ENCODE data around the gene DDX1.

The DDX1 gene

DNA sequence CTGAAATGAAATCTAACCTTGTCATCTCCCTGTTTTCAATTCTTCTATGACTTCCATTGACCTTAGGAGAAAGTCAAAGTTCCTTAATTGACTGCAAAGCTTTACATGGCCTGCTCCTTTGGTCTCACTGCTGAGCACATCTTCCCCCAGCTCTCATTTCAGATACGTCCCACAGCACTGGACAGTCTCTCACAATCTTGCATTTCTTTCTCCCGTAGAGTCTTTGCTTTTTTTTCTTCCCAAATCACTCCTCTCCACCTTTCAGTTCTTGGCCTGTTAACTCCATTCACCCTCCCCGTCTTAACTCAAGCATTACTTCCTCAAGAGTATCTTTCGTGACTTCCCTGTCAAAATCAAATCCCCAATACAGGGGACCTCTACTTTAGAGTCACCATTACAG is 67.2 kb downstream of the DDX1 start:
- TF ChIP-seq, protein P1, sequence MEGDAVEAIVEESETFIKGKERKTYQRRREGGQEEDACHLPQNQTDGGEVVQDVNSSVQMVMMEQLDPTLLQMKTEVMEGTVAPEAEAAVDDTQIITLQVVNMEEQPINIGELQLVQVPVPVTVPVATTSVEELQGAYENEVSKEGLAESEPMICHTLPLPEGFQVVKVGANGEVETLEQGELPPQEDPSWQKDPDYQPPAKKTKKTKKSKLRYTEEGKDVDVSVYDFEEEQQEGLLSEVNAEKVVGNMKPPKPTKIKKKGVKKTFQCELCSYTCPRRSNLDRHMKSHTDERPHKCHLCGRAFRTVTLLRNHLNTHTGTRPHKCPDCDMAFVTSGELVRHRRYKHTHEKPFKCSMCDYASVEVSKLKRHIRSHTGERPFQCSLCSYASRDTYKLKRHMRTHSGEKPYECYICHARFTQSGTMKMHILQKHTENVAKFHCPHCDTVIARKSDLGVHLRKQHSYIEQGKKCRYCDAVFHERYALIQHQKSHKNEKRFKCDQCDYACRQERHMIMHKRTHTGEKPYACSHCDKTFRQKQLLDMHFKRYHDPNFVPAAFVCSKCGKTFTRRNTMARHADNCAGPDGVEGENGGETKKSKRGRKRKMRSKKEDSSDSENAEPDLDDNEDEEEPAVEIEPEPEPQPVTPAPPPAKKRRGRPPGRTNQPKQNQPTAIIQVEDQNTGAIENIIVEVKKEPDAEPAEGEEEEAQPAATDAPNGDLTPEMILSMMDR (IDR thresholded peaks at IDR 0.05; ENCODE audit: low read depth, low read length): no peak
- no peak for DNase-seq (ENCODE audit: extremely low read depth, low read depth)

DNA sequence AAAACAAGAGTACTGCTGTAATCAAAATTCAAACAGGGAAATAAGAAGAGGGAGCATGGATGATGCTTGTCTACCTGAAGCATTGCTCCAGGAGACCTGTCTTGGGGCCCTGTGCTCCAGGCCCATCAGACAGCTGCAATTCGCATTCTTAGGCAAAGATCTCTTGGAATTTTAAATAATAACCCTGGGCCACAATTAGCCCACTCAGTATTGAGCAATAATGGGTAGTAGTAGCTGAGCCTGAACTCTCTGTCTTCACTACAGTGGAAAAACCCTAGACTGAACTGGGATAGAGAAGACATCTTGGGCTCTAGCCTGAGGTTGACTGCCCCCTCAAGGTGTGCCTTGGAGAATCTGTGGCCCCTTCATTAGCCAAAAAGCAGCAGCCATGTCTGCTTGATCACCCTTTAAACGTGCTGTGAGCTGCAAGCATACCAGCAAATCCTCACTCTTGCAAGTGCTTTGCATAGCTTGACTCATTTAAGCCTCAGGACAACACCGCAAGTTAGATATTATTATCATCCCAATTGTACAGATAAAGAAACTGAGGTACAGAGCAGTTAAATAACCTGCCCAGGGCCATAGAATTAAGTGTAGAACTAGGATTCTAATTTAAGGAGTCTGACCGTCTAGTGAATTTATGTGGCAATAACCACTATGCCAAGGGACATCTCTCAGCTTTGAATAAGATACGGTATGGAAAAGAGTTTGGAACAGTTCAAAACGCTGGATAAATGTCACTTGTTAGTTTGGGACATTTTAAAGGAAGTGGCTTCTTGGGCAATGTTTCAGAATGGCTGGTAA is 69.0 kb downstream of the DDX1 start:
- no peak for DNase-seq (ENCODE audit: extremely low read depth, low read depth)

DNA sequence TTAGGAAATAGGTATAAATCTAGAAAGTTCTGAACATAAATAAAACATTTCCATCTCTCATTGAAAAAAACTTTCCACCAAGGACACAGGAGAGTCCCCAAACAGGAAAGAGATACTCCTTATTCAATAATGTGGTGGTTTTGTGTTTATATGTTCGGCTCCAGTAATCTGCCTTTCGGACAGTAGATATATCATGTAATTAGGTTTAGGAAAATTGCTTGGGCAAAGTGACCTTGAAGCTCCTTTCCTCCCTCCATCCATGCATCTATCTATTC is 69.6 kb downstream of the DDX1 start:
- no peak for DNase-seq (ENCODE audit: extremely low read depth, low read depth)
- TF ChIP-seq, protein P1 (IDR thresholded peaks at IDR 0.05; ENCODE audit: low read depth, low read length): no peak

More for the DNA sequence above, 69.0 kb downstream of the DDX1 start:
- TF ChIP-seq, protein P1 (IDR thresholded peaks at IDR 0.05; ENCODE audit: low read depth, low read length): no peak

DNA sequence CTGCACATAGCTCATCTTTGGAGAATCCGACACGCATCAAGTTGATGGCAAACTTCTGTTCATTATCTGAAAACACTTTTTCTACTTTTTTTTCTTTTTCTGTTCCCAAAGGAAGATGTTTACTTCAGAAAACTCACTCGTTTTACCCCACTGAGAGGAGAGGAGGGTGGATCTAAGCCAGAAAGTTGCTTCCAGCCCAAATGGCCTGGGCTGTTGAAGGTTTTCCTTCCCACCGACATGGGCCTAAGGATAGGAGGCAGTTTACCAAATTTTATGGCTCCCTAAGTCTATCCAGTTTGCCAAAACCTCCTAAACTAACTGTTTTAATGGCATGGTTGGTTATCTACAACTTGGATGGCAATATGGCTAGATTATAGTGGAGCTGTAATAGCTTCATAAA is 70.4 kb downstream of the DDX1 start:
- DNase-seq (ENCODE audit: extremely low read depth, low read depth): no peak
- TF ChIP-seq, protein P1 (IDR thresholded peaks at IDR 0.05; ENCODE audit: low read depth, low read length): no peak

DNA sequence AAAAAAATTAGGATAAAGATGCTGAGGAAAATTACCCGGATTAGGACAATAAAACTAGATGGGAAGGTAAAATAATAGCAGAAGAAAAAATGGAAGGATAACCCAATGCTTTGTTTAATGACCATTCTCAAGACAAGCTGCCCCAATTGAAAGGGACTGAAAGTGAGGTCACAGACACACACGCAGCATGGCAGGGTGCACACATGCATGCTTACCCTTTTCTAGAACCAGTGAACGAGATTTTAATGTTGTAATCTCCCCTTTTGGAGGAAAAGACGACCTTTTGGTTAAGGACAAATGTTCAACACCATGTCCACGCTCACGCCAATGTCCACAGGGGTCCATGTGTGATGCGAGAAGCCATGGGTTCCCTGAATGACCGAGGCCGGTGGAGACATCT is 70.9 kb downstream of the DDX1 start:
- DNase-seq (ENCODE audit: extremely low read depth, low read depth): no peak
- TF ChIP-seq, protein P1 (IDR thresholded peaks at IDR 0.05; ENCODE audit: low read depth, low read length): no peak

DNA sequence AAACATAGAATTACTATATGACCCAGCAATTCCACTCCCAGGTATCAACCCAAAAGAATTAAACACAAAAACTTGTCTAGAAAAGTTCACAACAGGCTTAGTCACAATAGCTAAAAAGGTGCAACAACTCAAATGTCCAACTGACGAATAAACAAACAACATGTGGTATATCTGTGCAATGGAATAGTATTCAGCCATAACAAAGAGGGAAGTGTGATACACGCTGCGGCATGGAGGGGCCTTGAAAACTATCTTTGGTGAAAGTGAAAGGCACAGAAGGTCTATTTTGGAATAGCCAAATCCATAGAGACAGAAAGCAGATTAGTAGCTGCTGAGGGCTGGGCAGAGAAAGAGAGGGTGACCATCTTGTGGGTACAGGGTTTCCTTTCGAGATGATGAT is 72.1 kb downstream of the DDX1 start:
- TF ChIP-seq, protein P1 (IDR thresholded peaks at IDR 0.05; ENCODE audit: low read depth, low read length): no peak
- DNase-seq (ENCODE audit: extremely low read depth, low read depth): no peak

DNA sequence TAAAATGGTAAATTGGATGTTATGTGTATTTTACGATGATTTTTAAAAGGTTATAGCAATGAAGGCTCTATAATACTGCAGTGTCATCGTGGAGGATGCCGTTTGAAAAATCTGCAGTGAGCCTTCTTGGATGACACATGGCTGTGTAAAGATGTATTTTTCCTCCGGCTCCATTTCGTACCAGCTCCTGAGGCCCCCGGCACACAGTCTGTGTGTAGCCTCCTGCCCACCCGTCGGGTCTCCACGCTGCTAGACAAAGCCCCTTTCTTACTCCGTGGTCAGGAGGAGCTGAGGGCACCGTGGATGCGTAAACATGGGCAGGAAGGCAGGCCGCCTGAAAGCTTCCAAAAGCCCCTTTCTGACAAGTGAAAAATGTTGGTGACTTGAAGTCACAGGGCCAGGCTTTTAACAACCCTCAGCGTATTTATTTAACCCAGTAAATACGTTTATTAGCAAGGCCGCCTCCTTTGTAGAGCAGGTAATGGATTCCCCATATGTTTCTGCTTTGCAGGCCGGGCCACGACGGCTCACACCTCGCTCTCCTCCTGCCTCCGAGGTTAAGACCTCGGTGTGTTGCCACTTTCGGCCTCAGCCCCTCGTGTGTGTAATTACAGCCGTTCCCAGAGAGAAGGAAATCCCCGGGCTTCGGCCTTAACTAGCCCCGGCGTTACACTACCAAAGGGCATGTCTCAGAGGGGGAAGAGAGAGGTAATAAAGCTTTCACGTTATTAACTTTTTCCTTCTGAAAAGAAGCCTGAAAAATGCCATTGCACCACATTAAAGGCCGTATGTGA is 72.8 kb downstream of the DDX1 start:
- TF ChIP-seq, protein P1 (IDR thresholded peaks at IDR 0.05; ENCODE audit: low read depth, low read length): no peak
- no peak for DNase-seq (ENCODE audit: extremely low read depth, low read depth)
